ENCODE data around the gene RAVER1. TPM values are rescaled to one million over a fixed set of nuclear protein-coding genes. Genes with fewer than 3 reads are reported as not detected.

Gene RAVER1
- total and polyA plus RNA-seq, 9 of the 15 experiments (the other 6 are each of a cell fraction or from before 2014, with no cell fraction given) = 0.06 to 113 (median 7.0) TPM

GRCh38 chr19:10286803-10287737, 46.3 kb downstream of the RAVER1 start, which contains the start of gene ICAM4 (continued):
- TF ChIP-seq ZBTB40 (IDR thresholded peaks at IDR 0.05) (0 out of 2 replicates have a peak, but pooled peaks have one; percentile 9), ZBTB40 (CRISPR knock-in tag; IDR thresholded peaks at IDR 0.05) (no peak), MIER1 (IDR thresholded peaks at IDR 0.05; ENCODE audit: low read depth) (no peak), ZNF408 (CRISPR knock-in tag; IDR thresholded peaks at IDR 0.05; ENCODE audit: low read depth) (no peak), STAT5B (CRISPR knock-in tag; IDR thresholded peaks at IDR 0.05) (no peak), RBM17 (IDR thresholded peaks at IDR 0.05; ENCODE audit: borderline replicate concordance, low read depth, low read length) (no peak), ZNF143 (CRISPR knock-in tag; IDR thresholded peaks at IDR 0.05) (peak; percentile 54), DPF2 (IDR thresholded peaks at IDR 0.05) (peak; percentile 67), ZNF589 (CRISPR knock-in tag; IDR thresholded peaks at IDR 0.05; ENCODE audit: low read depth) (peak; percentile 58; the same call in 1 of the 2 replicates), SMAD1 (IDR thresholded peaks at IDR 0.05; ENCODE audit: low read depth, low read length, partially characterized antibody) (peak; percentile 52), HDGF (IDR thresholded peaks at IDR 0.05) (no peak), ZNF212 (CRISPR knock-in tag; IDR thresholded peaks at IDR 0.05) (no peak), DACH1 (IDR thresholded peaks at IDR 0.05; ENCODE audit: partially characterized antibody) (peak; percentile 74), POLR2H (tag; IDR thresholded peaks at IDR 0.05; ENCODE audit: low read depth) (peak; percentile 77), ZFP91 (CRISPR knock-in tag; IDR thresholded peaks at IDR 0.05) (peak; percentile 72)
- TF ChIP-seq, protein P1, sequence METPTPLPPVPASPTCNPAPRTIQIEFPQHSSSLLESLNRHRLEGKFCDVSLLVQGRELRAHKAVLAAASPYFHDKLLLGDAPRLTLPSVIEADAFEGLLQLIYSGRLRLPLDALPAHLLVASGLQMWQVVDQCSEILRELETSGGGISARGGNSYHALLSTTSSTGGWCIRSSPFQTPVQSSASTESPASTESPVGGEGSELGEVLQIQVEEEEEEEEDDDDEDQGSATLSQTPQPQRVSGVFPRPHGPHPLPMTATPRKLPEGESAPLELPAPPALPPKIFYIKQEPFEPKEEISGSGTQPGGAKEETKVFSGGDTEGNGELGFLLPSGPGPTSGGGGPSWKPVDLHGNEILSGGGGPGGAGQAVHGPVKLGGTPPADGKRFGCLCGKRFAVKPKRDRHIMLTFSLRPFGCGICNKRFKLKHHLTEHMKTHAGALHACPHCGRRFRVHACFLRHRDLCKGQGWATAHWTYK (CRISPR knock-in tag; IDR thresholded peaks at IDR 0.05) = peak; percentile 76; the same call in 1 of the 2 replicates

Measured in K562 (cell line).